Stimulated activated CD4-positive, alpha-beta T cell treated with anti-CD3 and anti-CD28 coated beads, Interleukin-1b, Interleukin-23, amount 100 ng/mL, for 48 hours (primary cell): Measurements from ENCODE around the gene KRT26.
"Not testable (repeated sequence)": the region's sequence is repeated elsewhere in the genome, so short reads cannot be mapped to it uniquely, and the experiment has no call there.

Source experiments
- DNase-seq: peaks from one replicate; pipeline ENCODE4 v3.0.0-alpha.2; 2020

Gene KRT26

GRCh38 chr17:40772101-40772500 is at the start of gene KRT26:
Gene KRT26 (minus strand): TSS chr17:40772201. CDS start chr17:40772113, 88 bp downstream.
- no peak for DNase-seq

DNA sequence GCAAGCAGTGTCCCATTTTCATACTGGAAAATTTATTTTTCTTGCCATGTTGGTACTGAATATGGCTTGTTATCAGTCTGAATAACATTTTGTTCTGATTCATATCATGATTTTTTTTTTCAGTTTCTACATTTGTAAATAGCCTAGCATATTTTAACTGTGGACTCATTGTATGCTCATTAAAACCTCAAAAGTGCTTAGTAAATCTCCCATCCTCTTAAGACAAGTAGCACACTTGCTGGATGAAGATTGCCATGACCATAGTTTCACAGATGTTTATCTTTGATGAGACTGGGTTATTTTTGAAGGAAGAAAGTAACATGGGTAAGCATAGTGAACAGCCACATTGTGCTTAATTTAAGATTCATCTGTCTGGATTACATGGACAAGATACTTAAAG is 49.5 kb upstream of the KRT26 start:
- DNase-seq = no peak

DNA sequence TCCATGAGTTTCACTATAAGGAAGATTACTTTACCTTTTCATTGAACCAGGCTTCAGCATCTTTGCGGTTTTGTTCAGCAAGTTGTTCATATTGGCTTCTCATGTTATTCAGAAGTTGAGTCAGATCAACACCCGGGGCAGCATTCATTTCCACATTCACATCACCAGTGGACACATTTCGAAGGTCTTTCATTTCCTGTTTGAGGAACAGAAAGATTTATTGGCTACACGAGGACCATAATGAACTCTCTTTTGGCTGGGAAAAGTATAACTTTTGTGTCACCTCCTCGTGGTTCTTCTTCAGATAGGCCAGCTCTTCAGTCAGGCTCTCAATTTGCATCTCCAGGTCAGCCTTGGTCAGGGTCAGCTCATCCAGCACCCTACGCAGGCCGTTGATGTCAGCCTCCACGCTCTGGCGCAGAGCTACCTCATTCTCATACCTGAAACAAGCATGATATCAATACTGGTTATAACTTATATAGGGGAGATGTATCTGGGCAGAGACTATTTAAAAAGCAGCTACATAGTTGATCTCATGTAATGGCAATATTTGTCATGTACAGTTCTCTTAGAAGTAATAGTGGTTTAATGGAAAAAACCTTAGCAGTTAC is 48.3 kb upstream of the KRT26 start:
- DNase-seq = peak; percentile 9

DNA sequence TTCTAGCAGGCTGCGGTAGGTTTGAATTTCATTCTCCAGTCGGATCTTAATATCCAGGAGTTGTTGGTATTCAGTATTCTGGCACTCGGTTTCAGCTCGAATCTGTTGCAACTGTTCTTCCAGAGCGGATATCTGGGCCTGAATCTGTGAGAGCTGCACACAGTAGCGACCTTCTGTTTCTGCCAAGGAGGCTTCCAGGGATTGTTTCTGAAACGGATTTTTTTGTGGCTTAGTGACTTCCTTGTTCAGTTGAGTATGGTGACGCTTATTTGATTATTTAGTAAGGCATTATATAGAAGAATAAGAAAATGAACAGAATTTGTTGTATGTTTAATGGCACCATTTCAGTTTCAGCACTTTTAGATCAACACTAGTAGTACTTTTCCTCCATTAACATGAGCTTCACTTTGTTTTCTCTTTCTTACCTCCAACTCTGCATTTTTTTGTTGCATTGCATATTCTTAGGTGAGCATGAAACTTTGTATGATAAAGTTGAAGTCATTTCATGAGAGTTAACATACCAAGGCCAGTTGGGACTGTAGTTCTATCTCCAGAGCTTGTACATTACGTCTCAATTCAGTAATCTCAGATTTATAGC is 47.6 kb upstream of the KRT26 start:
- DNase-seq = no peak

DNA sequence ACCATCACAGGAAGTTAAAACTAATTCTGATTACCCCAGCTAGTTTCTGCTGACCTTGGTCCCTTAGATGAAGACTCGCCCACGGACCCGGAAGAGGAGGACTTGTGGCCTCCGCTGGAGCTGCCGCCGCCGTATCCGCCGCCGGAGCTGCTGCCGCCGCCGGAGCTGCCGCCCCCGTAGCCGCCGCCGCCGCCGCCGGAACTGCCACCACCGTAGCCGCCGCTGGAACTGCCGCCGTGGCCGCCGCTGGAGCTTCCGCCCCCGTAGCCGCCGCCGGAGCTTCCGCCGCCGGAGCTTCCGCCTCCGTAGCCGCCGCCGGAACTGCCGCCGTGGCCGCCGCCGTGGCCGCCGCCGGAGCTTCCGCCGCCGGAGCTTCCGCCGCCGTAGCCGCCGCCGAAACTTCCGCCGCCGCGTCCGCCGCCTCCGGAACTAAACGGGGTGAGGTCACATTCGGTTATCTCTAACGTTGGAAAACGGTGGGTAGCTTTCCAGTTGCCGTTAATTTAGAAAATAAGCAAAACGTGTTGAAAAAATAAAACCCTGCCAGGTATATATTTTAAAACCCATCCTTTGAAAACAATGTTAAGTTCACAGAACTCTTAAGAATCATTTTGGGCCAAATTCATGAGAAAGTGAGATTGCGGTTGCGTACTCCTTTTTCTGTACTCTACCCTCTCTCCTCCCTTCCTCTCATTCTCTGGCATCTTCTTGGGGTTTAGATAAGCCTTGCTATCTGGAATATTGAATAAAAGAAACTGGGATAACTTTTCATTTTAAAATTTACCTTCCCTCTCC is 46.9 kb upstream of the KRT26 start:
- DNase-seq = peak; percentile 85

DNA sequence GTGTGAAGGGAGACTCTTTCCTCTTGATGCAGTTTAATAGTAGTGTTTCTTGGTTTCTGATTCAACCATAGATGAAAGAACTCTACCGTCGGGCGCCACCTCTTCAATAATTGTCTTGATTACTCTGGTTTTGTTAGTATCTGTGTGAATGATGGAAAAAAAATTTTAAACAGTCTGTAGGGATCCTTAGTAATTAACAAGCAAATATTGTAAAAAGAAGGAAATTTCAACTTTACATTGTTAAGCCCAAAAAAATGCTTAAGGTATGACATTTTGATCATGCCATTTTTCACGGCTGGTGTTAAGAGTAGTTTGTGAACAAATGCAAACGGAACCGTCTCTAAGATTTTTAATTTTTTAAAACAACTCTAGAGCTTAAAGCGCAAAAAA is 46.3 kb upstream of the KRT26 start:
- DNase-seq = no peak

DNA sequence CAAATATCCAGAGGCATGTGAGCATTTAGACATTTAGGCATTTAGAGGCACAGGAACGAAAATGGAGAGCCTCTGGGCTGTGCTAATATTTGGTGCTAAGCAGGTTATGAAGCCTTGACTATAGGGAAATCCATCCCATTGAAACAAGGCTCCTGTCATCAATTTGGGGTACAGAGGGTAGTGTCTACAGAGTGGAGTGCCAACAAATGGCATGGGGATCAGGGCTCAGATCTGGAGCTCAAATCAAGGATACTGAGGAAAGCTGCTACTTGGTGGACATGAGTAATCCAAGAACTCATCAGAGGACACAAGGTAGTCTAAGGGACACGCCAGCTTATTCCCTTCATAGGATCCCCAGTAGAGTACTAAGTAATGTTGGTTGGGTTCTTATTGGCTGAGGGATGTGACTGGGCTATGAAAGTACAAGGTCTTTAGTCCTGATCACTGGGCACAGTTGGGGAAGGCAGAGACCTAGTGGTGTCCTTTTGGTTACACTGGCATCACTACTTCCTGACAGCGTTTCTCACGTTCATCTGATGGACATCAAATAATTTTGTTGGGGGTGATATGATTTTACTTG is 45.2 kb upstream of the KRT26 start:
- DNase-seq = no peak

- DNase-seq = no peak
Measured at GRCh38 chr17:40816569-40816968, 44.6 kb upstream of the KRT26 start.

- no peak for DNase-seq
Measured at GRCh38 chr17:40815381-40815780, 43.4 kb upstream of the KRT26 start.

GRCh38 chr17:40814657-40815056 is 42.7 kb upstream of the KRT26 start:
- not testable (repeated sequence) for DNase-seq

- DNase-seq = no peak
Measured at GRCh38 chr17:40813804-40814203, 41.8 kb upstream of the KRT26 start.

DNA sequence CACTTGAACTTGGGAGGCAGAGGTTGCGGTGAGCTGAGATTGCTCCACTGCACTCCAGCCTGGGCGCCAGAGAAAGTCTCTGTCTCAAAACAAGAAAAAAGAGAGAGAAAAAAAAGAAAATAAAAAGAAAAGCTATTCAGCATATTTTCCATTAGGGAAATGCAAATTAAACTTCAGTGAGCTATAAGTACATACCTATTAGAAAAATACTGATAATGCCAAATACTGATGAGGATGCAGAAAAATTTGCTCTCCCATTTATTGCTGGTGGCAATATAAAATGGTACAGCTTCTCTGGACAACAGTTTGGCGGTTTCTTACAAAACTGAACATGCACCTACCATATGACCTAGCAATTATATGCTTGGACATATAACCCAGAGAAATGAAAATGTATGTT is 40.6 kb upstream of the KRT26 start:
- DNase-seq = no peak

DNA sequence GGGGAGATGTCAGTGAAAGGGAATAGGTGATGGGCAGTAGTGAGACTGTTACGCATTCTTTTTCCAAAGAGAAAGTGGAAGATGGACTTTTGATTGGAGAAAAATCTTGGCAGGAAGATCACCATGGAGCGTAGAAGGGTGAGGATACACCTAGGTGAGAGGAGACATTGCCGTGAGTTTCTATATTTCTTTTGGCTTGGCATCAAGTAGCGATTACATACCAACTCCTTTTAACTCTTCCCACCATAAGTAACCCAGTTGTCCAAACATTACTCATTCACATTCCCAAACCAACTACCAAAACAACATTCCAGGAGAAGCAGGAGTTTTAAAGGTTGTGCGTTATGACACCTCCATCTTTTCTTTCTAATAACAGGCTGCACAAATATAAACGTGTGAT is 38.5 kb upstream of the KRT26 start:
- no peak for DNase-seq

DNA sequence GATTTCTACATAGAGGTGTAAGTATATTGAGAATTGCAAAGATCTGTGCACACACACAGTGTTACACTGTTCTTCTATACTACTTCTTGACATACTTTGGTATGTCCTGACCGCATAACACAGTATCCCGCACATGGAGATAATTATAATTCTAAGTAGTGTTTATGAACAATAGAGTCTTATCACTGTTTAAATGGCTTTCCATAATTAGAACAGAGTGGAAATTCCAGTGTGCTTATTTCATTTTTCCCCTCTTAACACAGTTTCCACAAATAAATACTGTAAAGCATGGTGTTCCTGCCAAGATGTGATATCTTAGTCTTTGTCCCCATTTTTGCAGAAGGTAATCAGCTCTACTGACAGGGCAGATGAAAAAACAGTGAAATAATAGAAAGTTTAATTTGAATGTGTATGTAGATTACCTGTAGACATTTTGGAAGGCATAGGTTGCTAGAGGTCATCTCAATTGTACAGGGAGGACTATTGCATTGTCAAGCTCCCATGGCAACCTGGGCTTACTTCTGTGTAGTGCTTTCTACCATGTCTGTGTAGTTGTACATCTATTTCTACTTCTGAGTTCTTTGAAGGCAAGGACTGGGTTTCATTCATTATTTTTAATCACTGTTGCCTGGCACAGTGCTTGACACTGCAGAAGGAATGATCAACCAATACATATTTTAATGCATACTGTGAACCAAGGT is 37.9 kb upstream of the KRT26 start:
- DNase-seq = no peak

DNA sequence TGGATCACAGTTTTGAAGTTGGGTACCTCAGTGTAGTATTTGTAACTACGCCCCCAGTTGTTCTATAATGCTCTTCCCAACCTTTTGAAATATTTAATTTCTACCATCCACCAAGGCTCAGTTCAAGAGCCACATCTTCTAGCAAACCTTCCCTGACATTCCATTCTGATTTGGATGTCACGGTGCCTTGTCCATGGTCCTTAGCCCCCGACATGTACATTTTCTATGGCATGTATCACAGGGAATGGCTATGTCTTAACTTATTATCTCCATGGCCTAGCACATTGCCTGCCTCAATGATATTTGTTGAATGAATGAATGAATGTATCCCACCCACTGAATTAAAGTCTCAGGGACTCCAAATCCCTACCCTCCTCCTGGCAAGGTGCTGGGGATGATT is 34.1 kb upstream of the KRT26 start:
- DNase-seq = no peak

GRCh38 chr17:40803617-40804082 is 31.6 kb upstream of the KRT26 start:
- peak; percentile 77 for DNase-seq

DNA sequence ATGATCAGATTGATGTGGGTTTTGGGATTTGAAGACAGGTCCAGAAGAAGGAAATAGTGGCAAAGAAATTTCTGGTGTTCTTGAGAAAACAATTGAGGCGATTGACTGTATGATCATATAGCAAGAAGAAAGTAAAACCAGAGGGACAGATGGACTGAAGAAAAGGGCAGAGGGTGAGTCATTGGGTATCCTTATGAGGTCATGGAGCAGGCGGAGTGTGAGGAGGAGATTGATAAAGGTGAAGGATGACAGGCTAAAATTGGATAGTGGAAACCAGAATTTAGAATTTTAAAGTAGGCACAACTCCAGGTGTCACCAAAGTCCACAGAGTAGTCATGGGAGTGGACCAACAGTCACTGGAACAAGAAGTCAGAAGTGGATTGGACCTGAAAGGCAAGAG is 29.2 kb upstream of the KRT26 start:
- DNase-seq = no peak

DNA sequence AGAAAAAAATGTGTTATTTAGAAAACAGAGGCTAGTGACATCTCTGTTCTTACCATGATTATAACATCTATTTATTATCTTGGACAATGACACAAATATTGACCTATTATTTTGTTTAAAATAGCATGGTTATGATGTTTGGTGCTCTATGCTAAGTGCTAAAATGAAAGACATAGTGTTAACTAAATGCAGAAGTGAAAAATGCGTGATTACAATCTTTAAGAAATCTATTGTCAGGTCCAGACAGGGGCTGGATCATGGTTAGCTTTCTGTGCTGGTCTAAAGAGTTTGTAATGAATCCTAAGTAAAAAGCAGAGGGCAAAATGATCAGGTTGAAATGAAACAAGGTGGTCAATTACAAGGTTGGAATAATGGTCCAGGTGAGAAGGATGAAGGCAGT is 28.4 kb upstream of the KRT26 start:
- DNase-seq = no peak

DNA sequence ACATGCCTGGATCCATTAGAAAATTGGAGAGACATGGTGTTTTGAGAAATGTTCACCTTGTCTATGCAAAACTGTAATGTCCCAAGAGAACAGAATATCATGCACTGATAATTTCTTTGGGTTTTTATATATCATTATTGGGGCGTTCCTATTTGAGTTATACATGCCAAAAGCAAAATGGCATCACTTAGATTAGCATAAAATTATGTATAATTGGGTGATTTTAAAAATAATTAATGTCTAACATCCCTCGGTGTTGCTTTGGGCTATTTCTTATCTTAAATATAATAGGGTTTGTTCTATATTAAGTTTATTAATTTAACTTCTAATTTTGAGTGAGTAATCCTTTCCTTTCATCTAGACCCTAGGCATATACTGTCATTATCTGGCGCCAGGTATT is 27.9 kb upstream of the KRT26 start, which contains the start of gene KRT28:
Gene KRT28 (minus strand): TSS at position 101 of the 400 bp plus-strand sequence. CDS start 66 bp downstream, at position 35.
- DNase-seq = no peak

DNA sequence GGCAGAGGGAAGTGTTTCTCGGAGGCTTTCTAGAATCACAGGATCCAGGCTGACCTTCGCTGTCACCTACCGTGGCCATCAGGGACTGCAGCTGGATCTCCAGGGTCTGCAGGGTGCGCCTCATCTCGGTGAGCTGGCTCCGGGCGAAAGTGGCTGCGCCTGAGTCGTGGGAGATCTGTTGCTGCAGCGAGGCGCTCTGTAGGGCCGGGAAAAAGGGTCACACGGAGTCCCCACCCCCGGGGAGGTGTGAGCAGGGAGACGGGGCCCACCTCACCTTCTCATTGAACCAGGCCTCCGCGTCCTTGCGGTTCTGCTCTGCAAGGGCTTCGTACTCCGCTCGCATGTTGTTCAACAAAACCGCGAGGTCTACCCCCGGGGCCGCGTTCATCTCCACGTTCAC is 24.8 kb upstream of the KRT26 start:
- DNase-seq = no peak

DNA sequence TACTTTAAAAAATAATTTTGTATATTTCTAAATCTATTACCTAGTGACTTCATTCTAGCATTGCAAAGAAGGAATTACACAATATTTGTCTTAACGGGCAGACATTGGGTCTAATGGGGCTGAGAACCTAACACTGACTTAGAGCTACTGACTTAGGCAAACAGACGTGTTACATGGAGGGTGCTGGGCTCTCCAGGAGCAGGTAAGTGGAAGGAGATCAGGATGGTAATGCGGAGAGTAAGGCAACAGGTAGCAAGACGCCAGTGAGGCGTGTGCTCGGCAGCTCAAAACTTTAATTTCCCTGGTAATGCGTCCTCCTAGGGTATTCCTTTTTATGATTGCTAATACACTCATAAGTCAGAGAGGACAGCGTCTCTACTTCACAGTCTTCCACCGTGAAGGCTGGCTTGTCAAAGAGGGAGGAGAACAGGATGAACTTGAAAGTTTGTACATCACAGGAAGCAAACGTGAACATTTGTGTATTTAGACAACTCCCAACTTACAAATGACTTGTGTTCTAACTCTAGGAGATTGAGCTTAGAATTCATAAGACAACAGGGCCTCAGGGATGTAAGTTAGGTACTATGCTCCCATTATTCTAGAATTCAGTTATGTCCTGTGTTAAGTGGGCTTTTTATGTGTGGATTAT is 23.1 kb upstream of the KRT26 start:
- no peak for DNase-seq

DNA sequence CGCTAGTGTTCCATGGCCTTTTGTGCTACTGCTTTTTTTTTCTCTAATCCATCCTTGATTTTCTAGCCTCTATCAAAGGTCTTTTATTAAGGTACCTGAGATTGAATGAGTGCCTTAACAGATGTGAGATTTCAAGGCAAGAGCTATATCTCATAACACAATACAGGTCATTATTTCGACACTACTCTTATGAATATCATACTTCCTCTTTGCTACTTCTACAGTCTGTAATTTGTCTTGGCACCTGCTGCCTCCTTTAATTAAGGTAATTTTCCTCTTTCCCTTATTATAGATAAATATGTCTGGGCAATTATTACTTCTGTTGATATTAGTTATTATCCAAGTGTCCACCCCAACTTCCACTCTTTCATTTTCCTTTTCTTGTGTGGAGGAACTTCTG is 22.5 kb upstream of the KRT26 start:
- no peak for DNase-seq

DNA sequence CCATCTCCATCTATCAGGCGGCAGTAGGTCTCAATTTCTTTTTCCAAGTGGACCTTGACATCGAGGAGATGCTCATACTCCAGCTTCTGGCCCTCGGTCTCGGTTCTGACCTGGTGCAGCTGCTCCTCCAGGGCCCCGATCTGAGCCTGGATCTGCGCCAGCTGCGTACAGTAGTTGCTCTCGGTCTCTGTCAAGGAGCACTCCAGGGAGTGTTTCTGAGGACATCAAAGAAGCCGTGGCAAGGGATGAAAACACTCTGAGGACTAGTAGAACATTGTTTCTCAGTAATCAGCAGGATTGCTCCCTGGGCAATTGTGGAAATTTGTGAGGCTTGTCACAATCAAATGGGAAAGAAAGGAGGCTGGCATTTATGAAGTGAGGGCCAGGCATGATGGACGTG is 21.8 kb upstream of the KRT26 start:
- DNase-seq = no peak
